GM19372 (cell line): Measurements from ENCODE around the gene FOXRED1.
"Not testable (repeated sequence)": the region's sequence is repeated elsewhere in the genome, so short reads cannot be mapped to it uniquely, and the experiment has no call there.

Experiments
- ATAC-seq: cut with Tn5 transposase; IDR thresholded peaks from one replicate; pipeline ENCODE4 v1.9.1; 2021; ENCODE audit warnings: mild to moderate bottlenecking, low read depth, moderate library complexity; ENCODE audit not compliant: unreplicated experiment

Gene FOXRED1

GRCh38 chr11:126268708-126269579, at the start of gene FOXRED1, which contains the start of gene SRPRA:
Gene FOXRED1 (plus strand): TSS chr11:126269154. CDS start chr11:126269207, 53 bp downstream.
Gene SRPRA (minus strand): TSS chr11:126268895. CDS start chr11:126268804, 91 bp downstream.
- peak; percentile 98 for ATAC-seq

GRCh38 chr11:126219547-126219946, 49.4 kb upstream of the FOXRED1 start:
- ATAC-seq, result no peak

GRCh38 chr11:126224647-126225294, 44.2 kb upstream of the FOXRED1 start:
- ATAC-seq, result no peak

- no peak for ATAC-seq
Measured at GRCh38 chr11:126225295-126225665, 43.7 kb upstream of the FOXRED1 start.

GRCh38 chr11:126226334-126227084, 42.4 kb upstream of the FOXRED1 start:
- no peak for ATAC-seq

GRCh38 chr11:126229858-126230540, 39.0 kb upstream of the FOXRED1 start:
- no peak for ATAC-seq

GRCh38 chr11:126231725-126232459, 37.1 kb upstream of the FOXRED1 start:
- ATAC-seq, result no peak

GRCh38 chr11:126232683-126233082, 36.3 kb upstream of the FOXRED1 start:
- no peak for ATAC-seq

- no peak for ATAC-seq
Measured at GRCh38 chr11:126233391-126233790, 35.6 kb upstream of the FOXRED1 start.

GRCh38 chr11:126246636-126247035, 22.3 kb upstream of the FOXRED1 start:
- no peak for ATAC-seq

GRCh38 chr11:126253265-126253664, 15.7 kb upstream of the FOXRED1 start:
- ATAC-seq, result no peak

GRCh38 chr11:126254819-126255218, 14.1 kb upstream of the FOXRED1 start:
- ATAC-seq, result no peak

GRCh38 chr11:126255507-126255906, 13.4 kb upstream of the FOXRED1 start:
- not testable (repeated sequence) for ATAC-seq

- ATAC-seq, result no peak
Measured at GRCh38 chr11:126256216-126256615, 12.7 kb upstream of the FOXRED1 start.

- ATAC-seq, result no peak
Measured at GRCh38 chr11:126257144-126257543, 11.8 kb upstream of the FOXRED1 start.

GRCh38 chr11:126257764-126258163, 11.2 kb upstream of the FOXRED1 start:
- no peak for ATAC-seq

- ATAC-seq, result no peak
Measured at GRCh38 chr11:126262216-126262615, 6.7 kb upstream of the FOXRED1 start.

- ATAC-seq, result no peak
Measured at GRCh38 chr11:126263489-126263888, 5.5 kb upstream of the FOXRED1 start.

- ATAC-seq, result no peak
Measured at GRCh38 chr11:126265811-126266210, 3.1 kb upstream of the FOXRED1 start.

GRCh38 chr11:126267650-126268049, 1.3 kb upstream of the FOXRED1 start:
- no peak for ATAC-seq
